ENCODE results near the gene TRIM66. TPM values are rescaled to one million over a fixed set of nuclear protein-coding genes. Genes with fewer than 3 reads are reported as not detected.

The TRIM66 gene
- total and polyA plus RNA-seq, 9 of the 15 experiments (the other 6 are each of a cell fraction or from before 2014, with no cell fraction given), result 1.1 to 7.3 (median 4.9) TPM

DNA sequence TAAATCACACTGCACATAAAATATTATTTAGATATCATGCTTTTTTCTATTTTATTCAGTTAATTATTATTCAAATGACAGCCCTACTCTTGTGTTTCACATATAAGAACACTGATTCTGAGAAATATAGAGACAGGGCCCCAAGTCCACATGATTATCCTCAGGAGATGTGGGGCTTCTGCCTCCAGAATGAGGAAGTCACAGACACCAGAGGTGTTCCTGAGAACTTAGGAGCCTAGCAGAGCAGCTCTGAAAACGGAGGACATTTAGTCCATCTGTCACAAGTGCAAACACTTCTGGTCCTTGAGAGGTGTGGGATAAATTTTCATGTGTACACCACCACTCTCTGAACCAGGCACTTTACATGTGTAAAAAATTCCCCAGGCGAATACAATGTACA lies 26.2 kb downstream of the TRIM66 start:
- no peak overlapping the region for H3K4me3 ChIP-seq
- no peaks in the 10 kb centered on the region for H3K79me2 ChIP-seq (ENCODE audit: control insufficient read depth, insufficient read depth, low read length)
- no peaks in the 10 kb centered on the region for H3K27me3 ChIP-seq (ENCODE audit: control insufficient read depth in 2 of 2, insufficient read depth in 2 of 2, low read length in 2 of 2)
- in situ Hi-C loops (cut with MboI), result no loop called here
- no peaks in the 10 kb centered on the region for H4K20me1 ChIP-seq (replicated peaks; ENCODE audit: control insufficient read depth, insufficient read depth, low read length)
- H3K9ac ChIP-seq (ENCODE audit: insufficient read depth in 1 of 2, low read depth in 2 of 2, low read length in 2 of 2), result no peak overlapping the region
- H3K9me1 ChIP-seq (ENCODE audit: control insufficient read depth, insufficient read depth, low read length), result no peaks in the 10 kb centered on the region
- intact Hi-C loops (cut with micrococcal nuclease), result no loop called here
- H3K4me2 ChIP-seq (ENCODE audit: insufficient read depth, low read length), result no peak overlapping the region
- no peak for TF ChIP-seq KAT2B (IDR thresholded peaks at IDR 0.05; ENCODE audit: low read depth, low read length)
- TF ChIP-seq ZBTB7A (IDR thresholded peaks at IDR 0.05; ENCODE audit: borderline replicate concordance, control insufficient read depth, low read depth, low read length), result no peak
- no peak for TF ChIP-seq MIER1 (IDR thresholded peaks at IDR 0.05; ENCODE audit: low read depth)
- peak; percentile 67; the same call in 1 of the 2 replicates for TF ChIP-seq SPI1 (IDR thresholded peaks at IDR 0.05; ENCODE audit: borderline replicate concordance, low read depth, low read length)
- WGBS (ENCODE audit: insufficient coverage, low coverage, missing lambda C conversion rate), result 25% methylated on average over 2 of the region's 2 CpGs
- H3K27ac ChIP-seq (ENCODE audit: extremely low read depth, low read depth, low read length), result no peak overlapping the region
- H2AFZ ChIP-seq (ENCODE audit: low read depth, low read length), result no peak overlapping the region
- POLR2A ChIA-PET, result interaction anchor here (0.7 to 1.4 kb wide), 4 partner anchors 17 to 1855 kb away, joined by 3 to 8 read pairs (median 4); partner anchors contain the start of genes RPL27A and TRIM66
- ATAC-seq (no peak), FAIRE-seq (no peak), DNase-seq (ENCODE audit: extremely low read depth in 1 of 4, low spot score in 3 of 4) (no peak)
- no TSS peak for BruUV-seq (replicated peaks)
- H3K9me3 ChIP-seq (replicated peaks; ENCODE audit: control insufficient read depth, insufficient read depth, low read depth, low read length), result no peaks in the 10 kb centered on the region
- H3K4me1 ChIP-seq (replicated peaks in 1 of 2; ENCODE audit: control insufficient read depth in 2 of 2, insufficient read depth in 2 of 2, low read length in 2 of 2), result no peaks in the 10 kb centered on the region
- no peaks in the 10 kb centered on the region for H3K36me3 ChIP-seq (ENCODE audit: control insufficient read depth, insufficient read depth, low read length)
- CTCF ChIA-PET (ENCODE audit: low intra/inter-chr PET ratio), result no interaction called here

DNA sequence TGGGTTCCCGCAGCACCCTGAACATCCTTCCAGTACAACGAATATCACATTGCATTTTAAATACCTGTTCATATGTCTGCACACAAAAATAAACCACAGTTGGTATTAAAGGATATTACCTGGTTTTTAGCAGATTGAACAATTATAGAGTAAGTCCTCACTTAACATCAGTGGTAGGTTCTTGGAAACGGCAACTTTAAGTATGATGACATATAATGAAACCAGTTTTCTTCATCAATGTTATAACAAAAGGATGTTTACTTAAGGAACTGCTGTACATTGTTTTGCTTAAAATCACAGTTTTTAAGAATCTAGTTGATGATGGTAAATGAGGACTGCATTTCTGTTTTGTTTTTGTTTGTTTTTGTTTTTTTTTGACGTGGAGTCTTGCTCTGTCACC lies 28.0 kb downstream of the TRIM66 start:
- WGBS (ENCODE audit: insufficient coverage, low coverage, missing lambda C conversion rate), result 48% methylated on average over 4 of the region's 4 CpGs
- FAIRE-seq (no peak), DNase-seq (ENCODE audit: extremely low read depth in 1 of 4, low spot score in 3 of 4) (no peak), ATAC-seq (no peak)
- ChIA-PET CTCF (ENCODE audit: low intra/inter-chr PET ratio) (no interaction called here), POLR2A (no interaction called here)
- Histone ChIP-seq H3K4me2 (ENCODE audit: insufficient read depth, low read length) (no peak overlapping the region), H3K4me1 (replicated peaks in 1 of 2; ENCODE audit: control insufficient read depth in 2 of 2, insufficient read depth in 2 of 2, low read length in 2 of 2) (no peaks in the 10 kb centered on the region), H3K9ac (ENCODE audit: insufficient read depth in 1 of 2, low read depth in 2 of 2, low read length in 2 of 2) (no peak overlapping the region), H3K9me1 (ENCODE audit: control insufficient read depth, insufficient read depth, low read length) (no peaks in the 10 kb centered on the region), H3K36me3 (ENCODE audit: control insufficient read depth, insufficient read depth, low read length) (no peaks in the 10 kb centered on the region), H3K9me3 (replicated peaks; ENCODE audit: control insufficient read depth, insufficient read depth, low read depth, low read length) (no peaks in the 10 kb centered on the region), H3K79me2 (ENCODE audit: control insufficient read depth, insufficient read depth, low read length) (no peaks in the 10 kb centered on the region), H3K4me3 (no peak overlapping the region), H3K27ac (ENCODE audit: extremely low read depth, low read depth, low read length) (no peak overlapping the region), H2AFZ (ENCODE audit: low read depth, low read length) (no peak overlapping the region), H4K20me1 (replicated peaks; ENCODE audit: control insufficient read depth, insufficient read depth, low read length) (no peaks in the 10 kb centered on the region), H3K27me3 (ENCODE audit: control insufficient read depth in 2 of 2, insufficient read depth in 2 of 2, low read length in 2 of 2) (no peaks in the 10 kb centered on the region)
- in situ Hi-C loops (cut with MboI), result no loop called here
- BruUV-seq (replicated peaks), result no TSS peak
- intact Hi-C loops (cut with micrococcal nuclease), result no loop called here
- TF ChIP-seq, protein P1, sequence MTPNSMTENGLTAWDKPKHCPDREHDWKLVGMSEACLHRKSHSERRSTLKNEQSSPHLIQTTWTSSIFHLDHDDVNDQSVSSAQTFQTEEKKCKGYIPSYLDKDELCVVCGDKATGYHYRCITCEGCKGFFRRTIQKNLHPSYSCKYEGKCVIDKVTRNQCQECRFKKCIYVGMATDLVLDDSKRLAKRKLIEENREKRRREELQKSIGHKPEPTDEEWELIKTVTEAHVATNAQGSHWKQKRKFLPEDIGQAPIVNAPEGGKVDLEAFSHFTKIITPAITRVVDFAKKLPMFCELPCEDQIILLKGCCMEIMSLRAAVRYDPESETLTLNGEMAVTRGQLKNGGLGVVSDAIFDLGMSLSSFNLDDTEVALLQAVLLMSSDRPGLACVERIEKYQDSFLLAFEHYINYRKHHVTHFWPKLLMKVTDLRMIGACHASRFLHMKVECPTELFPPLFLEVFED (CRISPR knock-in tag; conservative IDR thresholded peaks at IDR 0.05), result no peak
- TF ChIP-seq ZNF431 (CRISPR knock-in tag; IDR thresholded peaks at IDR 0.05) (no peak), RBM34 (IDR thresholded peaks at IDR 0.05; ENCODE audit: borderline replicate concordance, insufficient read depth, low read length) (no peak), PHF21A (IDR thresholded peaks at IDR 0.05; ENCODE audit: borderline replicate concordance, low read depth) (no peak), HMG20B (CRISPR knock-in tag; IDR thresholded peaks at IDR 0.05) (no peak), PML (IDR thresholded peaks at IDR 0.05; ENCODE audit: low read length) (no peak), ZC3H8 (IDR thresholded peaks at IDR 0.05) (no peak), MCM3 (IDR thresholded peaks at IDR 0.05) (no peak), ELF4 (CRISPR knock-in tag; IDR thresholded peaks at IDR 0.05) (no peak), CAMTA2 (CRISPR knock-in tag; conservative IDR thresholded peaks at IDR 0.05) (no peak), CEBPG (CRISPR knock-in tag; IDR thresholded peaks at IDR 0.05) (no peak), CEBPG (tag; conservative IDR thresholded peaks at IDR 0.05 in 1 of 2, IDR thresholded peaks at IDR 0.05 in 1 of 2) (peak in 1 of 2 experiments; percentile 90; a peak in 2 of 4 replicates), ZNF444 (CRISPR knock-in tag; IDR thresholded peaks at IDR 0.05) (no peak), ZNF23 (CRISPR knock-in tag; IDR thresholded peaks at IDR 0.05) (no peak)
- TF ChIP-seq, protein P2, sequence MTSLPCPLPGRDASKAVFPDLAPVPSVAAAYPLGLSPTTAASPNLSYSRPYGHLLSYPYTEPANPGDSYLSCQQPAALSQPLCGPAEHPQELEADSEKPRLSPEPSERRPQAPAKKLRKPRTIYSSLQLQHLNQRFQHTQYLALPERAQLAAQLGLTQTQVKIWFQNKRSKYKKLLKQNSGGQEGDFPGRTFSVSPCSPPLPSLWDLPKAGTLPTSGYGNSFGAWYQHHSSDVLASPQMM (CRISPR knock-in tag; IDR thresholded peaks at IDR 0.05), result no peak

Data from K562 (cell line).